HuH-7 (cell line): Measurements from ENCODE around the gene BTBD17.

ENCODE experiments used
- DNase-seq: peaks from one replicate; pipeline ENCODE4 v3.0.0; 2011; ENCODE audit warnings: low spot score

Gene BTBD17

DNA sequence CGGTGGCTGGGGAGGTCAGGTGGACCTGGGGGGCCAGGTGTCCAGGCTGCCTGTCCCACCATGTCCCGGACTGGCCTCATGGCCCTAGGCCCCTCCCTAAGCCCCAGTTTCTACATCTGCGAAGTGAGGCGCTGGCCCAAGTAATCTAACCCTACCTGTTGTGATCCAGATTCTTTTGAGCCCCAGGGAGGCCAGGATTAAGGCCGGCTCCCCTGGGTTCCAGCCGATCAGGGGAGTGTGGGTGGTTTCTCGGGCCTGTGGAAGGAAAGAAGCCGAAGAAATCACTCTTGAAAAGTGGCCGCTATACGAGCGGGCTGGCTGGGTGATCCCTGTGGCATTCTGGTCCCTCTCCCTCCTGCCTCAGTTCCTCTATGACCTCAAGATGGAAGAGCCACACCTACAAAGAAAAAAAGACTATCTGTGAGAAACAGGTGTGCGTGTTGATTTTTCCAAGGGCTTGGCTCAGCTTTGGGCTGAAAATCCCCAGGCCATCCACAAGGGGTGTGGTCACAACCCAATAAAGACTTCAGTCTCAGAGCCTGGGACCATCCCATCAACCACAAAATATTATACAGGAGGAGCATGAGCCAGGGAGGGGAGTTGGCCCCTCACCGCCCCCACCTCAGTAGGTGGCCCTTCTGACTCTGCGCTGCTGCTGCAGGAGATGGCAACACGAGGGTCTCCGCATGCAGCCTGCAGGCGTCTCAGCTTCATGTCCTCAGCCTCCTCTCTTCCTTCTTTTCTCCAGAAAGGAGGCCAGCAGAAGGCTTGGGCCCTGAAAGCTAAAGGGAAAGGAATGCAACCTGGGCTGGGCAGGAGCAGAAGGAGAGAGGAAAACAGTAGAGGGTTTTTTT, 25.9 kb upstream of the BTBD17 start:
- no peak for DNase-seq

DNA sequence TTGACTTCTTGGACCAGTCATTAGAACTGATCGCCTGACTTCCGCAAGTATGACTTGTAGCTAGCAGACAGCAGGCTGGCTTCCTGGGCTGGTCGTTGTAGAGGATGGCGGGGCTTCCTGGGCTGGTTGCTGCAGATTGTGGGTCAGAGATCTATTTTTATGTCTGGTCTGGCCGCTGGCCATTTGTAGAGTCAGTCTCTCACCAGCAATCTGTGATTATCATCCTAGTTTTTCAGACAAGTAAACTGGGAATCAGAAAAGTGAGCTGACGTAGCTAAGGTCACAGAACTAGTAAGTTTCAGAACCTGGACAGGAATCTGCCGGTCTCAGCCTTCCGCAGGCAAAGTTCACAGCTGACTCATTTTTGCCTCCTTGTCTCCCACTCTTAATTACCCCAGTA, 24.7 kb upstream of the BTBD17 start:
- no peak for DNase-seq

DNA sequence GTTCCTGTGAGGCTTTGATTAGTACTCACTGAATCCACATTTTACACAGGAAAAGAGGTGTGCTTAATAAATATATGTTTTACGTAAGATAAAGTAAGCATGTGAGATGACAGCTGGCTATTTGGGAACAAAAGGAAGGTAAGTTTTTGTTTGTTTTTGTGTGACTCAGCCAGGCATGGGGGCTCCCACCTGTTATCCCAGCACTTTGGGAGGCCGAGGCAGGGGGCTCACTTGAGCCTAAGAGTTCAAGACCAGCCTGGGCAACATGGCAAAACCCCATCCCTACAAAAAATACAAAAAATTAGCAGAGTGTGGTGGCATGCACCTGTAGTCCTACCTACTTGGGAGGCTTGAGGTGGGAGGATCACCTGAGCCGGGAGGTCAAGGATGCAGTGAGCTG, 23.5 kb upstream of the BTBD17 start:
- no peak for DNase-seq

DNA sequence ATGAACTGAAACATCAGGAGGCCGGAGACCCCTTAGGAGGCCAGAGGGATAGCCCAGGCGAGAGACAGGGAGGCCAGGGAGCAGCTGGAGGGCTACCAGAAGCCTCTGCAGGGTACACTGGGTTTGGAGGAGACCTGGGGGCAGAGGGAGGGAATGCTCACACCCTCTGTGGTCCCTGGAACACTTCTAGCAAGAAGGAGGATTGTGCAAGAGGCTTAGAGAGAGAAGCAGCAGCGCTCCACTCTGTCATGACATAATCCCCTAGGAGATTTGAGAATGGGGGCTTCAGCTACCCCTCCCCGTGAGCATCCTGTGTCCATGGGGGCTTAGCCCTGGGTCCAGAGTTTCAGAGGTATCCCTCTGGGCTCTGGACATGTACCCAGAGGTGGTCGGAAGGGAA, 21.5 kb upstream of the BTBD17 start:
- no peak for DNase-seq

DNA sequence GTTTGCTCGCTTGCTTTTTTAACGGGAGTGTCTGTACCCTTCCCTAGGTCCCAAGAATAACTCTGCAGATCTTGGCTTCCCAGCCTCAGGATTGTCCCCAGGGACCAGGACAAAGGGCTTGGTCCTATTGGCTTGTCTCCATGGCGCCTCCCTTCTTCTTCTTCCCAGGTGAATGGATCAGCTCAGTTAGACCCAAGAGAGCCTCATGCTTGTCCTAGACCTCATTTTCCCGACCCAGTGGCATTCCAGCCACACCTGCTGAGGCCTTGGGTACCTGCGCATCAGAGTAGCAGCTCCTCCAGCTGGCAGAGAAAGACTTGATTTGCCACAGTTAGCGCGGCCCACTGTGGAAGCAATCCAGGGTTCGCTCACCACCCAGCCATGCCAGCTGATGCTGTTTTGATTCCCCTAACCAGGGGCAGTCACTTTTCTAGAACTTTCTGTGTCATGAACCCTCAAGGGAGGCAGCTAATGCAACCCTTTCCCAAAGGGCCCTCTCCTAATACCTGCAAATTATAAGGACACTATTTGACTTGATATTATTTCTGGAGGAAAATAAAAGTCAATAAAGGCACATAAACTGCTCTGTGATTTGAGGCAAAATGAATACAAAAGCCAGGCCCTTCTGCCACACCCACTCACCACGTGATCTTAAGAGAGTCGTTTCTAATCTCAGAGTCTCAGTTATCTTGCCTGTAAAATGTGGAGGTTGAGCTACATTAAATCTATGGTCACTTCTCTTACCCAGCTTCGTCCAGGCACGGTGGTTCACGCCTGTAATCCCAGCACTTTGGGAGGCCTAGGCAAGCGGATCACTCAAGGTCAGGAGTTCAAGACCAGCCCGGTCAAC, 19.5 kb upstream of the BTBD17 start:
- DNase-seq, result no peak

DNA sequence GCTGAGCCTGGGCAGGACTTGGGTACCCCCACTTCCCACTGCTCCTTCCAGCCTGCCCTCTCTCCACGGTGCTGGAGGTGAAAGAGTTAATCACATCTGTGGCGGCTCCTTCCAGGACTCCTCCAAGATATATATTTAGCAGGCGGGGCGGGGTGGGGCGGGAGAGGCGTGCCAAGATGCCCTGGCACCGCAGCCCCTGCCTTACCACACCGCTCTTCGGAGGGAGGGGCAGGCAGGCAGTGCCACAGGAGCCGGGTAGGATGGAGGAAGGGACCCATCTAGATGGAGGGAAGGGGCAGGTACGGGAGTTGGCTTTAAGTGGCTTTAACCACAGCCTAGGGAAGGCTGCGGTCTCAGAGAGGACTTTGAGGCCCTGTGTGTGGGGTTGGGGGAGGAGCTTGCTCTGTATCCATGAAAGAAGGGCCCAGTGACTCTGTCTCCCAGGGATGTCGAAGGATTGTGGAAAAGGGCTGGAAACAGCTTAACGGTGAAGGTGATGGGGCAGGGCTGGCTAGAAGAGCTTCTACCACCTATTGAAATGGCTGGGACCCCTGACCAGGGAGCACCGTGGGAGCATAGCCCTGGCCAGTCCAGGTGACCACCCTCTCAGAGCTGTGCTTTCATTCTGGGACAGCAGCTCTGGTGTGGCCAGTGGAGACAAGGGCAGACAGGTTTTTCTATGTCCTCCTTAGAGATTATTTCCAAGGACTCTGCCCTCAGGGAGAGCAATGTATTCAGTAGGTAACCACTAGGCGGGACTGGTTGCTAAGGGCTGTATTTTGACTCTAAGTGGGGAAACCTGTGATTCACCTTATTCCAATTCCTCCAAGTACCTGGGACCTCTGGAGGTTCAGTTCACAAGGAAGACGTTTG, 18.7 kb upstream of the BTBD17 start:
- DNase-seq, result no peak

DNA sequence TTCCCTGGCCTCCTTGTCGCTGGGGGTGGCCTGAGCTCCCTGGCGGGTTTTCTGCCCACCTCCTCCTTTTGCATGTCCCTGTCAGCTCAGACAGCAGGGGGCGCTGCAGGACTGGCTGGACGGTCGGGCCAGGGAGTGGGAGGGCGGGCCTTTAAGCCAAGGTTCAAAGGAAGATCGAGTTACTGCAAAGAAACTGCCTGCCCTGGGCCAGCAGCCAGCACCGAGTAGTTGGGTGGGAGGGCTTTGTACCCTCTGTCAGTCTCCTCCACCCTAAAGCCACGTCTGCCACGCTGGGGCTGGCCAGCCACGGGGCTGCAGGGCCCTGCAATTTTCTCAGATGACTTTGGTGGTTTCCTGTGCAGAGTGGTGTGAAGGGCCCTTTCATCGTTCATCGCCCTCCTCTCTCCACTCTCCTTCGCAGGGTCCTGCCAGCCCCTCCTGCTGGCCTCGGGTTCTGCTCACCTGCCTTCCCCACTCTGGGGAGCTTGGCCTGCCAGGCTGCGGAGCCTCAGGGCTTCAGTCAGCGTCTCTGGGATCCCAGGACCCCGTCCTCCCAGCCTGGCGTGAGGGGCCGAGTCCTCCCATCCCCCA, 17.9 kb upstream of the BTBD17 start:
- peak; percentile 95 for DNase-seq

DNA sequence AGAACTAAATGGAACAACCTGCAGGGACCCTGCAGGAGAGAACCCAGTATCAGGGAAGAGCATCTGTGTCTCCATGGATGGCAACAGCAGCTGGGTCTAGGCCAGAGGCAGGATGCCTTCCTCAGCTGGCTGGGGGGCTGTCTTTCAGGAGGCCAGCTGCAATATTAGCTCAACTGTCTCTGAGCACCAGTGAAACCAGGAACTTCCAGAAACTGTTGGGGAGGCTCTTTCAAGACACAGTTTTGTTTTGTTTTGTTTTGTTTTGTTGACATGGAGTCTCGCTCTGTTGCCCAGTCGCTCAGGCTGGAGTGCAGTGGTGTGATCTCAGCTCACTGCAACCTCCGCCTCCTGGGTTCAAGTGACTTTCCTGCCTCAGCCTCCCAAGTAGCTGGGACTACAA, 13.2 kb upstream of the BTBD17 start:
- no peak for DNase-seq

DNA sequence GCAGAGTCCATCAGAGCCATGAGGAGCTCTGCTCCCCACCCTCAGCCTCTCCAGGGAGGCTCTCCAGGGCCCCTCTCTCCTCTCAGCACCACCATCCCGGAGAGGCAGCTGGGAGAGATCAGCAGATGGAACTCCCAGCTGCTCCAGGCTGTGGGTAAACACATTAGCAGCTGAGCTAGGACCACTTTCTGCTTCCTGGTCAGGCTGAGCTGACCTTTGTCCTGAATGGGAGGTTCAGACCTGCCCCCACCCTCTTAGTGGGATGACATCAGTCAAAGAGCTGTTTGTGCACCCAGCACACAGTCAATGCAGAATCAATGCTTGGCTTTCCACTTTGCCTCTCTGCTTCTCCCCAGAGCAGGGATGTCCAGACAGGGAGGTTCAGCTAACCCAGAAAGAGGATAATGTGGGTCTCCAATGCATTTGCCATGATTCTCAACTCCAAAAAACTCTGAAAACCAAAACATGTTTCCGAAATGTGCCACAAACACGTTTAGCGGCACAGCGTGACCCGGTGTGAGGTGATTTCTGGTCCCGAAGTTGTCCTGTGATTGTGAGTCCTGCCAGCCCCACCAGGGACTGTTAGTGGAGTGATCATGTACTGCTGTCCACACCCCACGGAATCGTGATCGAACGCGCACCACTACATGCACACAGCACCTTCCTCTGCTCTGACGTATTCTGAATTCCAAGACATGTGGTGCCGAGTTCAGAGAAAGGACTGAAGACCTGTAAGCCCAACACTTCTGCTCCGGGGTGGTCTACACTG, 12.4 kb upstream of the BTBD17 start:
- DNase-seq, result peak; percentile 99

DNA sequence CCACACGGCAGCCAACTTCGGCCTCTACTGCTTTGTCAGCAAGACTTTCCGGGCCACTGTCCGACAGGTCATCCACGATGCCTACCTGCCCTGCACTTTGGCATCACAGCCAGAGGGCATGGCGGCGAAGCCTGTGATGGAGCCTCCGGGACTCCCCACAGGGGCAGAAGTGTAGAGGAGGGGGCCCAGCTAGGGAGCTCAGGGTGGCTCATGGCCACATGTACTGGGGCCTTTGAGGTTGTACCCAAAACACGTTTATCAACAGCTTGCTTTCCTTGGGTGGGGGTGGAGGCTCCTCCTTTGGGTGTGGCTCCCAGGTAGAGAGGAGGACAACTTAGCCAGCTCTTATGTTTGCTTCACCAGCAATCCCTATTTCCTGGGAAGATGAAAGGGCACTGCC, 10.8 kb upstream of the BTBD17 start:
- DNase-seq, result no peak

DNA sequence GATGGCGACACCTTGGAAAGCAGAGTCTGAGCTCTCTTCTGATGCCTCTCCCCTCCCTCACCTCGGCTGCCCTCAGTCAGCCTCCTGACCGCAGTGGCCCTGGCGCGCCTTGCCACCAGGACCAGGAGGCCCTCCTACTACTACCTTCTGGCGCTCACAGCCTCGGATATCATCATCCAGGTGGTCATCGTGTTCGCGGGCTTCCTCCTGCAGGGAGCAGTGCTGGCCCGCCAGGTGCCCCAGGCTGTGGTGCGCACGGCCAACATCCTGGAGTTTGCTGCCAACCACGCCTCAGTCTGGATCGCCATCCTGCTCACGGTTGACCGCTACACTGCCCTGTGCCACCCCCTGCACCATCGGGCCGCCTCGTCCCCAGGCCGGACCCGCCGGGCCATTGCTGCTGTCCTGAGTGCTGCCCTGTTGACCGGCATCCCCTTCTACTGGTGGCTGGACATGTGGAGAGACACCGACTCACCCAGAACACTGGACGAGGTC, 10.0 kb upstream of the BTBD17 start:
- no peak for DNase-seq

DNA sequence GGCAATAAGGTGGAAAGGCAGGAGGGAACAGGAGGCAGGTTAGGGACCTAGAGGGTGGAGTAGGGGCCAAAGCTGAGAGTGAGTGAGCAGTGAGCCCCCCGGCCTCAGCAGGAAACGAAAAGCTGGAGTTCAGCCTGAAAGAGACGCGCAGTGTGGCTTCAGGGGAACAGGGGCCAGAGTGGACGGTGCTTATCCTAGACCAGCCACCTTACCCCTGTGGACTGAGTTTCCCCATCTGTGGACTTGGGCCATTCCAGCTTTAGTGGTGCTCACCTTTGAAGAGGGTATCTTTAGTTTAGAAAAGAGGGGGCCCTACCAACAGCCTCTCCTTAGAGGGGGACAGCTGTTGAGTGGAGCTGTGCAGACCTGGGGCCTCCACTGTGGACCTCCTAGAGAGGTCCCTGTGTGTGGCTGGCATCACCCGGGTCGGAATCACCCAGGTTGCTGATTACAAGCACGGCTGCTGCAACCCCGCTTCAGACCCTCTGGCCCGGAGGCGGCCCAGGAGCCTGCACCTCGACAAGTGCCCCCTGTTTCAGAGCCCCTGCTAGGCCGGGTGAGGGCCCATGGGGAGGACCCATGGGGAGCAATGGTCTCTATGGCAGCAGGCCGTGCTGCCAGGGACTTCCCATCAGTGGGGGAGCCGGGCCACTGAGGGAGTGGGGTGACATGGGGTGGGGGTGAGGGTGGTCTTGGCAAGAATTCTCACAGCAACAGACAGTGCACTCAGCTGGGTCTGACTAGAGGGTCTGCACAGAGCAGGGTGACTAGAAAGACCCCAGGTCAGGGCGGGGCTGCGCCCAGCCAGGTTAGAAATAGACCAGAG, 8.2 kb upstream of the BTBD17 start:
- DNase-seq, result no peak

DNA sequence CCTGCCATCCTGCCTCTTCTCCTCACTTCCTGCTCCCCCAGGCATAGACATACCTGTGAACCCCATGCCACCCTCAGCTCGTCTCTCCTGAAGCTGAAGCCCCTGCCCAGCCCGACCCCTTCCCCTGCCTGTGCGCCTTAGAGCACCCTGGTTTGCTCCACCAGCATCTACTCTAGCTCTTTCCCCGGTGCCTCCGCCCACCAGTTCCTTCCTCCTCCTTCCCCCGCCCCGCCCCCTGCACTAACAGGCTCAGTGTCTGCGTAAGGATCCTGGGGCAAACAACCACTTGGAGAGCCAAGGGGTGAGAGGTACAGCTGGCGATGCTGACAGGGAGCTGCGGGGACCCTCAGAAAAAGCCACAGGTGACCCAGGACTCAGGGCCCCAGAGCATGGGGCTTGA, 7.6 kb upstream of the BTBD17 start:
- DNase-seq, result no peak

DNA sequence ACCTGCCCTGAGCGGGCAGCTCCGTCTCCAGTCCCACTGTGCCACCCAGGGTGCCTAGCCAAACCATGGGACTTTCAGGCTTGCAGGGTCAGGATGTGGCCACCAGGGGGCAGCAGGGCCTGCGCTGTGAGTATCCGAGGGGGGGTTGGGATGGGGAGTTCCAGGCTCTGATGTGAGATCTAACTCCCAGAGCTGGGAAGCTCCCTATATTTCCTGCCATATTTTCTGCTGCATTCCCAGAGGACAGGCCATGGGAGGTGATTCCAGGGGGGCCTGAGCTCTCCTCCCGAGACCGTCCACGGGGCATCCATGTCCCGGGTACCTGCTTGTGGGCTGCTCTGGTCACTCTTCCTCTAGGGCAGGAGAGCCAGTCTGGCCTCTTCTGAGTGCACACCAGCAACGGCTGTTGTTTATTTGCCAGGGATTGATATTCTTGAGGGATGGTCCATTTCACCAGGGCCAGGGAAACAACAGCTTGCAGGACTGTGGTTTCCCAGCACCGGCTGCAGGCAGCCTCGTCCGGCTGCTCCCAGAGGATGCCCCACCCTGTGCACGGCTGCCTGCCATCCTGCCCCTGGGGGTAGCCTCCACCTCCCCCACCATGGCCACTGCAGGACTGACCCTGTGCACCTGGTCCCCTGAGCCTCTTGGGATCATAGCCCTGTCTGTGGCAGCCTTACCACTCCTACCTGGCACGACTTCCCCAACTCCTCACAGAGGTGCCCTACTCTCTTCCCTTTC, 6.8 kb upstream of the BTBD17 start:
- DNase-seq, result peak; percentile 95

DNA sequence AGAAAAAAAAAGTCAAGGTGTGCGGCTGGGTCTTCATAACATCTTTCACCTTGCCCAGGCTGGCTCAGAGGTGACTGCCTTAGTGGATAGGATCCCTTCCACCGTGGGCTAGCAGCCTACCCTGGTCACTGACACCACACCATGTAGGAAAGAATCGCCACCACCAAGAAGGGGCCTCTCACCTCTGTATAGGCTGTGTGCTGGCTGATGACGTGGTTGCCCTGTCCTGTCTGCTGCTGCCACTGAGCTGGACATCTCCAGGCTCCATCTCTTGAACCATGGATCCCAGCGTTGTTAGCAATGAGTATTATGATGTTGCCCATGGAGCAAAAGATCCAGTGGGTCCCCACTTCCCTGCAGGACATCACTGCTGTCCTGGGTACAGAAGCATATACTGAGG, 5.5 kb upstream of the BTBD17 start, which contains the start of gene GPR142:
Gene GPR142, plus strand, starts transcription at position 301 of the 400 bp plus-strand sequence. CDS start 2,035 bp downstream, outside the sequence.
- no peak for DNase-seq

DNA sequence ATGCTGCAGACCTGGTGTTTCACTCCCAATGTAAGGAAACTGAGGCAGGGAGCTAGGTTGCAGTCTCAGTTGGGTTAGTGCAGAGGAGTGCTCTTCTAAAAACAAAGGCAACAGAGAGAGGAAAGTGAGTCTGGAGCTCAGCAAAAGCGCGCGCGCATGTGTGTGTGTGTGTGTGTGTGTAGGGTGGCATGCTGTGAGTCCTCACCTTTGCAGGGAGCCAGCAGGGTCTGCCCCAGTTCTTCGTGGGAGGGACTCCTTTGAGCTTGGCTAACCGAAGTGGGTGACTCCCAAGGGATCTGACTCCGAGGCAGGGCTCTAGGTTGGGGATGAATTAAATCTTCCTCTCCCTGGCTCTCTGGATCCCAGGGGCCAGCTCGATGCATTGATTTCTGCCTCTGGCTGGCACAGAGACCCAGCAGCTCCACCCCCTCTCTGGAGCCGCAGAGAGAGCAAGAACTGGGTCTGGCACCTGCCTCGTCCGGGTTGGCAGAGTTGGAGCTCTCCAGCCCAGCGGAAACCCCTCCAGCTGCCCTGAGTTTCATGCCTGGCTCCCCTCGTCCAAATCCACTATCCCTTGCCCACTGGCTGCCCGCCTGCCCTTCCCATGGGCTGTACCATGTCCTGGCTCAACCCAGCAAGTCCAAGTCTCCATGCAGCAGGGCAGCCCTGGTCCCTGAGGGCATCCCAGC, 1.3 kb upstream of the BTBD17 start:
- no peak for DNase-seq

DNA sequence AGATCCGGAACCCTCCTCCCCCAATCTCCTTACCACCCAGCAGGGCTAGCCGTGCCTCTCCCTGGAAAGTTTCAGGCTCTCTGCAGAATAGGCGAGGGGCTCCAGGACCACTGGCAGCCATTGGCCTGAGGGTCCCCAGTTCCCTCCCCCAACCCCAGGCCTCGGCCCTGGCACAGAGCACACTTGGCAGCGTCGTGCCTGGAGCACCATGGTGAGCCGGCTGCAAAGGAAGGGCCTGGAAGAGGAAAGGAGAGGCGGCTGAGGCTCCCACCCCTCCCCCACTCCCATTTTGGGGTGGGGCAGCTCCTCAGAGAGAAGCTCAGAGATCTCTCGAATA, 369 bp upstream of the BTBD17 start:
- DNase-seq, result no peak

DNA sequence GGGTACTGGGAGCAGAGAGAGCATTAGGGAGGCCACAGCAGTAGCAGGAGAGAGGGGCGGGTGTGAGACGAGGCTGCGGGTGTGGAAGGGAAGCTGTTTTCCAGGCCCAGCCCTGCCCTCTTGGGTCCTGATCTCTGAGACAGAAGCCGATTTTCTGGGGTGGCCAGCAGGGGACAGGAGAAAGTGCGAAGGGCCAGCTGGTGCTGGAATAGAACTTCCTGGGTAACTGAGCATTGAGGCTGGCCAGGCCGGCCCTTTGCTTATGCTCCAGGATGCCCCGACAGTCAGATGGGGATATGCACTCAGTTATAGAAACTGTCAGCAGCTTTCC, 804 bp downstream of the BTBD17 start:
- DNase-seq, result no peak

DNA sequence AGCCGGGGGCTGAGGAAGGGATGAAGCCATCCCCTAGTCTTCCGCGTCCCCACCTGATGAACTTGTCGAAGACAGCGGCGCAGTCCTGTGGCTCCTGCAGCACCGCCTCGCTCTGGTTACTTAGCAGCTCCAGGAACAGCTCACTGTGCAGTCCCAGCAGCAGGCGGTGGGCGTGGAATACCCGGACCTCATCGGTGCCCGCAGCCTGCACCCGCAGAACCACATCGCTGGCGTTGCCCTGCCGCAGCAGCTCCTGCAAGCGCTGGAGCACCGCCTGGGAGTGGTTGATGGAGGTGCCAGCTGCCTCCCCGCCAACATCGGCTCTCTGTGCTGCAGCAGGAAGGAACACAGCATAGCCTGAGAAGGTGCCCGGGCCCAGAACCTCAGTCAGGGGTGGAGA, 1.8 kb downstream of the BTBD17 start:
- no peak for DNase-seq
